PC-3 (cell line): ENCODE data around the gene LASP1NB.

Experiments
- CTCF ChIP-seq: fragments of 300-600 bp; sonication (generic); conservative IDR thresholded peaks from 2 replicates; pipeline ENCODE4 v1.5.1; 2017; ENCODE audit warnings: antibody characterized with exemption, low read depth, mild to moderate bottlenecking, low read length
- EZH2 ChIP-seq: fragments of 300-600 bp; sonication (generic); IDR thresholded peaks from one replicate; pipeline ENCODE4 v1.6.1; 2017; ENCODE audit warnings: antibody characterized with exemption, mild to moderate bottlenecking, low read length; ENCODE audit not compliant: unreplicated experiment

DNA sequence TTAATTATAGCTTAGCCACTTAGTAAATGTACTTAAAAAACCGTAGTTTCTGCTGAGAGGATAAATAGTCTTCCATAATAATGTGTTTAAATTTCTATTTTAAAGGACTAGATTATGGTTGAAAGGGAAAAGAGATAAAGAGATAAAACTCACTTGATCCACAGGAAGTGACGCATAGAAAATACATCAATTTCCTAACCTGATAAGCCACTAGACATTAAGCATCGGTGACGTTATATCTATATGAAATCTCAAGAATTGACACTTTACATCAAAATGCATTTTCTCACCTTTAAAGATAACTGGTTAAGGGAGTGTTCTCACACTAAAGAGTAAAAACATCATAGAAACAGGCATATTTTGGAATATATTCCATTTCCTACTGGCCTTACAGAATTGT, 36.0 kb downstream of the LASP1NB start:
- TF ChIP-seq CTCF (no peak), EZH2 (no peak)
